Measurements from ENCODE around the gene KMT5B.

Gene KMT5B

GRCh38 chr11:68116974-68117373, 96.1 kb downstream of the KMT5B start:
- no peak for DNase-seq

GRCh38 chr11:68116126-68116525, 97.0 kb downstream of the KMT5B start:
- no peak for DNase-seq

- no peak for DNase-seq
Measured at GRCh38 chr11:68115285-68115684, 97.8 kb downstream of the KMT5B start.

GRCh38 chr11:68113986-68114385, 99.1 kb downstream of the KMT5B start:
- no peak for DNase-seq

GRCh38 chr11:68107689-68108088, 105.4 kb downstream of the KMT5B start:
- no peak for DNase-seq

- no peak for DNase-seq
Measured at GRCh38 chr11:68106165-68106940, 106.7 kb downstream of the KMT5B start.
